ENCODE measurements around the gene LCN6. TPM values are rescaled to one million over a fixed set of nuclear protein-coding genes. Genes with fewer than 3 reads are reported as not detected.
"Not testable (repeated sequence)": the region's sequence is repeated elsewhere in the genome, so short reads cannot be mapped to it uniquely, and the experiment has no call there.

LCN6 gene
- total RNA-seq, 4 donors from 2014 or later = 16.2 to 31.4 (median 22.7) TPM

GRCh38 chr9:136759001-136759400, 10.7 kb upstream of the LCN6 start:
- peaks cover 0 to 10% (median 0%) of the 10 kb centered on the region in 3 donors for H3K4me1 ChIP-seq
- no peaks in the 10 kb centered on the region for H3K36me3 ChIP-seq
- WGBS, 2 donors (ENCODE audit: low coverage in 1 of 2) = 100% methylated on average over 1 of the region's 9 CpGs; no CpG with 5 or more reads in 1 of the 2 donors
- peaks cover 0 to 8% (median 0%) of the 10 kb centered on the region in 3 donors for H3K9me3 ChIP-seq
- H3K4me3 ChIP-seq = no peak overlapping the region
- peaks cover 51% of the 10 kb centered on the region for H3K27me3 ChIP-seq
- no peak for ATAC-seq
- TF ChIP-seq POLR2AphosphoS5 (IDR thresholded peaks at IDR 0.05) (no peak), CTCF (IDR thresholded peaks at IDR 0.05) (no peak)
- no peak overlapping the region for H3K27ac ChIP-seq

GRCh38 chr9:136757751-136758140, 9.4 kb upstream of the LCN6 start:
- H3K36me3 ChIP-seq = no peaks in the 10 kb centered on the region
- H3K27ac ChIP-seq = no peak overlapping the region
- peaks cover 0 to 4% (median 0%) of the 10 kb centered on the region in 3 donors for H3K4me1 ChIP-seq
- WGBS, 2 donors (ENCODE audit: low coverage in 1 of 2) = no CpG with 5 or more reads among the region's 20 CpGs
- ATAC-seq = no peak
- no peak overlapping the region for H3K4me3 ChIP-seq
- peaks cover 39% of the 10 kb centered on the region for H3K27me3 ChIP-seq
- TF ChIP-seq POLR2AphosphoS5 (IDR thresholded peaks at IDR 0.05) = no peak
- TF ChIP-seq EP300 (IDR thresholded peaks at IDR 0.05) = no peak
- TF ChIP-seq CTCF (IDR thresholded peaks at IDR 0.05) = no peak
- TF ChIP-seq POLR2A (IDR thresholded peaks at IDR 0.05) = no peak
- H3K9me3 ChIP-seq = peaks cover 0 to 12% (median 0%) of the 10 kb centered on the region in 3 donors

DNA sequence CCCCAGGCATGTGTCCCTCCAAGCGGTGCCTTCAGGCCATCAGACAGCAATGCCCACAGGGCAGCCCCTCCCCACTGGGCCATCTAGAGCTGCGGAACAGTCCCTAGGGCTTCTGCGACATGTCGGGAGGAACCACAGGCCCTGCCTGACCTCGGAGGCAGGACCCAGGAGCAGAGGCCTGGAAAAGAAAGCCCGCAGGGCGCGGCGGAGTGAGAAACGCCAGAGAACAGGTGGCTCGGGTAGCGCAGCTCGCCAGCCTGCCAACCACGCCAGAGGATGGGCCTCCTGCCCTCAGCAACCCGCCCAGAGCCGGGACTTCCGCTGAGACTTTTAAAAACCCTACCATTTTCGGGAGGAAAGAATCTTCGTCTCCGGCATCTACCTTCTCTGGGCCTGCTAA, 9.0 kb upstream of the LCN6 start:
- ATAC-seq = no peak
- Histone ChIP-seq H3K4me1 (peaks cover 0 to 4% (median 0%) of the 10 kb centered on the region in 3 donors), H3K36me3 (no peaks in the 10 kb centered on the region), H3K27ac (no peak overlapping the region), H3K9me3 (peaks cover 0 to 12% (median 0%) of the 10 kb centered on the region in 3 donors), H3K4me3 (no peak overlapping the region), H3K27me3 (peaks cover 36% of the 10 kb centered on the region)
- WGBS, 2 donors (ENCODE audit: low coverage in 1 of 2) = 85 to 92% methylated on average over 5 to 7 of the region's 20 CpGs
- no peak for TF ChIP-seq POLR2A (IDR thresholded peaks at IDR 0.05)
- TF ChIP-seq POLR2AphosphoS5 (IDR thresholded peaks at IDR 0.05) = no peak
- TF ChIP-seq CTCF (IDR thresholded peaks at IDR 0.05) = no peak
- no peak for TF ChIP-seq EP300 (IDR thresholded peaks at IDR 0.05)

DNA sequence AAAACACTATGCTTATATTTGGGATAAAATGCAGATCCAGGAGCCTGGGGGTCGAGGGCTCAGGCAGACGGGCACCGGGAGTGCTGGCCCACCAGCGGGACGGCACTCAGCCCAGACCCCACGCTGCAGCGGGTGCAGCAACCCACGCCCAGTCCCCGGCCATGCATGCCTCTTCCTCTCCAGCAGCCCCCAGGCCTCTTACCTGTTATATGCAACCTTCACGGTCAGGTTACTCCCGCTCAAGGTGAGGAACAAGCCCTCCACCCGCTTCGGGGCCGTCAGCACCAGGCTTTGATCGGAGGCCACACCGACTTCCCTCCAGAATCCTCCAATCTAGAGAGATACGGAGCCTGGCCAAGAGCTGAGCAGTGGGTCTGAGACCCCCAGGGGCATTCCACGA, 8.5 kb upstream of the LCN6 start:
- H3K36me3 ChIP-seq = no peaks in the 10 kb centered on the region
- no peak for TF ChIP-seq POLR2A (IDR thresholded peaks at IDR 0.05)
- no peak for TF ChIP-seq CTCF (IDR thresholded peaks at IDR 0.05)
- TF ChIP-seq POLR2AphosphoS5 (IDR thresholded peaks at IDR 0.05) = no peak
- H3K27me3 ChIP-seq = peaks cover 31% of the 10 kb centered on the region
- 95% methylated on average over 7 of the region's 18 CpGs; no CpG with 5 or more reads in 1 of the 2 donors for WGBS, 2 donors (ENCODE audit: low coverage in 1 of 2)
- no peak overlapping the region for H3K27ac ChIP-seq
- peaks cover 0 to 4% (median 0%) of the 10 kb centered on the region in 3 donors for H3K4me1 ChIP-seq
- ATAC-seq = no peak
- no peak overlapping the region for H3K4me3 ChIP-seq
- peaks cover 0 to 15% (median 0%) of the 10 kb centered on the region in 3 donors for H3K9me3 ChIP-seq

GRCh38 chr9:136756134-136756438, 7.8 kb upstream of the LCN6 start:
- ATAC-seq = no peak
- peaks cover 0 to 18% (median 0%) of the 10 kb centered on the region in 3 donors for H3K9me3 ChIP-seq
- WGBS, 2 donors (ENCODE audit: low coverage in 1 of 2) = 79 to 96% methylated on average over 4 of the region's 4 CpGs
- TF ChIP-seq CTCF (IDR thresholded peaks at IDR 0.05) = no peak
- no peak for TF ChIP-seq EP300 (IDR thresholded peaks at IDR 0.05)
- TF ChIP-seq POLR2AphosphoS5 (IDR thresholded peaks at IDR 0.05) = no peak
- no peak for TF ChIP-seq POLR2A (IDR thresholded peaks at IDR 0.05)
- H3K4me3 ChIP-seq = no peak overlapping the region
- H3K36me3 ChIP-seq = no peaks in the 10 kb centered on the region
- peaks cover 0 to 3% (median 0%) of the 10 kb centered on the region in 3 donors for H3K4me1 ChIP-seq
- H3K27ac ChIP-seq = no peak overlapping the region
- H3K27me3 ChIP-seq = peaks cover 25% of the 10 kb centered on the region

GRCh38 chr9:136755302-136756133, 7.2 kb upstream of the LCN6 start:
- H3K4me3 ChIP-seq, ATAC-seq, H3K36me3 ChIP-seq, H3K4me1 ChIP-seq, H3K27ac ChIP-seq: not testable (repeated sequence)
- Histone ChIP-seq H3K27me3 (peaks cover 23% of the 10 kb centered on the region), H3K9me3 (peaks cover 0 to 18% (median 0%) of the 10 kb centered on the region in 3 donors)
- WGBS, 2 donors (ENCODE audit: low coverage in 1 of 2) = 80 to 82% methylated on average over 5 to 9 of the region's 22 CpGs
